Central memory CD8-positive, alpha-beta T cell (primary cell): ENCODE results near the gene CNTLN.
"Not testable (repeated sequence)": the region's sequence is repeated elsewhere in the genome, so short reads cannot be mapped to it uniquely, and the experiment has no call there.

ENCODE experiments used
- ATAC-seq: fragments of 150-1000 bp; cut with Tn5 transposase; replicated peaks from 2 replicates; pipeline ENCODE4 v1.10.0; 2022; ENCODE audit warnings: mild to moderate bottlenecking, moderate FRiP score, moderate number of reproducible peaks; ENCODE audit not compliant: poor library complexity, severe bottlenecking; ENCODE audit errors: extremely low read depth
- DNase-seq, 2 donors: peaks; one replicate each; pipeline ENCODE4 v3.0.0; 2021; ENCODE audit warnings: low spot score in 2 of 2
- H3K27ac Mint-ChIP-seq: one replicate; pipeline ENCODE4 v1.8.0; 2022; ENCODE audit warnings: low read depth, mild to moderate bottlenecking, moderate library complexity, mixed read lengths
- H3K27me3 Mint-ChIP-seq: one replicate; pipeline ENCODE4 v1.8.0; 2022; ENCODE audit warnings: mixed read lengths
- H3K36me3 Mint-ChIP-seq: one replicate; pipeline ENCODE4 v1.8.0; 2022; ENCODE audit warnings: mild to moderate bottlenecking, moderate library complexity, mixed read lengths; ENCODE audit not compliant: insufficient read depth
- H3K4me1 Mint-ChIP-seq: one replicate; pipeline ENCODE4 v1.8.0; 2022; ENCODE audit warnings: mixed read lengths
- H3K4me3 Mint-ChIP-seq: one replicate; pipeline ENCODE4 v1.8.0; 2022; ENCODE audit warnings: mild to moderate bottlenecking, moderate library complexity, mixed read lengths
- H3K9me3 Mint-ChIP-seq: one replicate; pipeline ENCODE4 v1.8.0; 2022; ENCODE audit warnings: mixed read lengths

CNTLN gene

DNA sequence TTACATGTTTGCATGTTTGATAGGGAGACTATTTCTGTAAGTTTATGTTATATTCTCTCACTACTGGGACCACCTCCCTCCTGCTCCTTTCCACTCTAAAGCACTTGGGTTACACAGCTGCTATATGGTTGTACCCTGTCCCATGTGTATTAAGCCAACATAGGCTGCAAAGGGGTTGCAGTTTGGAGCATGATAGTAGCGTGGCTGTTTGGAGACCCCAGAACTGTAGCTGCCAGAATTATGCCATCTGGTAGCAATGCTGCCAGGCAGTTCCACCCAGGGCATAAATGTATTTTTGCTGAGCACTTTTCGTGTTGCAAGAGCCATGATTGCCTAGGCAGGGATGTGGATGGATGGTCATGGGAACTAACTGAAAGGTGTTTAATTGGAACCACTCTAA lies 81.8 kb downstream of the CNTLN start:
- H3K27ac Mint-ChIP-seq, result no peak overlapping the region
- ATAC-seq (no peak), DNase-seq (no peak)
- H3K36me3 Mint-ChIP-seq, result no peaks in the 10 kb centered on the region
- no peaks in the 10 kb centered on the region for H3K27me3 Mint-ChIP-seq
- H3K4me1 Mint-ChIP-seq, result no peaks in the 10 kb centered on the region
- peaks cover 20% of the 10 kb centered on the region for H3K9me3 Mint-ChIP-seq
- no peak overlapping the region for H3K4me3 Mint-ChIP-seq

- ATAC-seq, result no peak
- Mint-ChIP-seq H3K4me1 (no peaks in the 10 kb centered on the region), H3K9me3 (peaks cover 20% of the 10 kb centered on the region), H3K36me3 (no peaks in the 10 kb centered on the region), H3K27ac (no peak overlapping the region), H3K27me3 (no peaks in the 10 kb centered on the region), H3K4me3 (no peak overlapping the region)
- no peak for DNase-seq
Measured at GRCh38 chr9:17217272-17217671, 82.4 kb downstream of the CNTLN start.

GRCh38 chr9:17219261-17219660 lies 84.4 kb downstream of the CNTLN start:
- peaks cover 5% of the 10 kb centered on the region for H3K9me3 Mint-ChIP-seq
- ATAC-seq (no peak), DNase-seq (no peak)
- H3K4me1 Mint-ChIP-seq, result no peaks in the 10 kb centered on the region
- no peak overlapping the region for H3K27ac Mint-ChIP-seq
- H3K4me3 Mint-ChIP-seq, result no peak overlapping the region
- H3K27me3 Mint-ChIP-seq, result no peaks in the 10 kb centered on the region
- H3K36me3 Mint-ChIP-seq, result no peaks in the 10 kb centered on the region

DNA sequence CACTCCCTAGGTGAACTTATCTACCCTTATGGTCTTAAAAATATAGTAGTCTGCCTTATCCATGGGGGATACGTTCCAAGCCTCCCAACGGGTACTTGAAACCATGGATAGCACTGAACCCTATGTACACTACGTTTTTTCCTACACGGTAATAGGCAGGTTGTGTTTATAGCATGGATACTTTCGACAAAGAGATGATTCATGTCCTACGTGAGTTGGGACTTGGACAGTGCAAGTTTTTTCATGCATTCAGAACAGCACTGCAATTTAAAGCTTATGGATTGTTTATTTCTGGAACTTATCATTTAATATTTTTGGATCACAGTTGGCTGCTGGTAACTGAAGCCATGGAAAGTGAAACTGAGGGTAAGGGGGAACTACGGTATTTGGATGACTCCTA lies 88.1 kb downstream of the CNTLN start:
- ATAC-seq (no peak), DNase-seq (no peak)
- H3K4me1 Mint-ChIP-seq, result no peaks in the 10 kb centered on the region
- no peaks in the 10 kb centered on the region for H3K36me3 Mint-ChIP-seq
- H3K27me3 Mint-ChIP-seq, result no peaks in the 10 kb centered on the region
- H3K9me3 Mint-ChIP-seq, result no peaks in the 10 kb centered on the region
- H3K27ac Mint-ChIP-seq, result no peak overlapping the region
- no peak overlapping the region for H3K4me3 Mint-ChIP-seq

DNA sequence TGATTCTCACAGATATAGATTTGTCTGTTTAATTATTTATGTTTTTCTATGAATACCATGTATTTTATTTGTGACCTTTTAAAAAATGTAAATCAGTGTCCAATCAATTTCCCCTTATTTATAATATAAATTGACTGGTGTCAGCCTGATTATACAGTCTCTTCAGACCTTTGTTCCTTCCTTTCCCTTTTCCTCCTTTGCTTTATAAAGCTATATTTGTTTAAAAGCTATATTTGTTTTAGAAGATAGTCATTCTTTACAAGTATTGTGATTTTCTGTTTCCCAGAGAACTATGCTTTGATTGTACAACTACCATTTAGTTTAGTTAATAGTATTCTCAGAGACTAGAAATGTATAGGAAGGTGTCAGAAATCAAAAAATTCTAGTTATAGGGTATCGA lies 90.6 kb downstream of the CNTLN start:
- no peak for ATAC-seq
- no peak overlapping the region for H3K27ac Mint-ChIP-seq
- no peaks in the 10 kb centered on the region for H3K4me1 Mint-ChIP-seq
- H3K9me3 Mint-ChIP-seq, result peaks cover 9% of the 10 kb centered on the region
- no peaks in the 10 kb centered on the region for H3K27me3 Mint-ChIP-seq
- no peaks in the 10 kb centered on the region for H3K36me3 Mint-ChIP-seq
- H3K4me3 Mint-ChIP-seq, result no peak overlapping the region
- no peak for DNase-seq

GRCh38 chr9:17229945-17230560 lies 95.2 kb downstream of the CNTLN start:
- no peaks in the 10 kb centered on the region for H3K27me3 Mint-ChIP-seq
- no peaks in the 10 kb centered on the region for H3K4me1 Mint-ChIP-seq
- peaks cover 15% of the 10 kb centered on the region for H3K9me3 Mint-ChIP-seq
- no peak overlapping the region for H3K27ac Mint-ChIP-seq
- H3K4me3 Mint-ChIP-seq, result no peak overlapping the region
- DNase-seq, result no peak
- H3K36me3 Mint-ChIP-seq, result no peaks in the 10 kb centered on the region
- ATAC-seq, result no peak

DNA sequence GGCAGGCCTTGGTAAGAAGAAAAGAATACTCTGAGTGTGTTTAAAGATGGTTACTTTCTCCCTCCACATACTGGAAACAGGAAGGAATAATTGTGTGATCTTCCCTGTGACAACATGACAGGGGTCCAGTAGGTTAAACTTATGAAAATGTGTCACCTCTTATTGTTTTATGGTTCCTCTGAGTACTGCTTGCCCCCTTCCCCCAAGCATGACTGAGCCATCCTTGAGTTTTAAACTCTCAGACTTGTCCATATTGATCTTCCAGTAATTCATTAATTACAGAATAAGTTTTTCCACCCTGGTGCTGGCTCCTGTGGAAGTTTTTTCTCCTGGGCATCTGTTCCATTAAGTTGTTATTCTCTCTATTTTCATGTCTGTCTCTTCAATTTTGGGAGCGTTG lies 95.8 kb downstream of the CNTLN start:
- Mint-ChIP-seq H3K4me3 (no peak overlapping the region), H3K9me3 (peaks cover 15% of the 10 kb centered on the region), H3K36me3 (no peaks in the 10 kb centered on the region), H3K27me3 (no peaks in the 10 kb centered on the region), H3K27ac (no peak overlapping the region), H3K4me1 (no peaks in the 10 kb centered on the region)
- DNase-seq (no peak), ATAC-seq (no peak)

- Mint-ChIP-seq H3K27ac (no peak overlapping the region), H3K27me3 (no peaks in the 10 kb centered on the region), H3K4me1 (no peaks in the 10 kb centered on the region), H3K4me3 (no peak overlapping the region), H3K36me3 (no peaks in the 10 kb centered on the region), H3K9me3 (peaks cover 11% of the 10 kb centered on the region)
- no peak for ATAC-seq
- no peak for DNase-seq
Measured at GRCh38 chr9:17236147-17236546, 101.3 kb downstream of the CNTLN start.

- DNase-seq, result no peak
- Mint-ChIP-seq H3K9me3 (peaks cover 27% of the 10 kb centered on the region), H3K36me3 (no peaks in the 10 kb centered on the region), H3K27ac (no peak overlapping the region), H3K4me1 (no peaks in the 10 kb centered on the region), H3K4me3 (no peak overlapping the region), H3K27me3 (no peaks in the 10 kb centered on the region)
- ATAC-seq, result no peak
Measured at GRCh38 chr9:17246770-17247169, 111.9 kb downstream of the CNTLN start.

GRCh38 chr9:17251100-17251499 lies 116.3 kb downstream of the CNTLN start:
- Mint-ChIP-seq H3K4me1 (no peaks in the 10 kb centered on the region), H3K4me3 (no peak overlapping the region), H3K27me3 (no peaks in the 10 kb centered on the region), H3K36me3 (no peaks in the 10 kb centered on the region), H3K27ac (no peak overlapping the region), H3K9me3 (peaks cover 13% of the 10 kb centered on the region)
- no peak for ATAC-seq
- no peak for DNase-seq

GRCh38 chr9:17268531-17269188 lies 133.8 kb downstream of the CNTLN start:
- H3K27ac Mint-ChIP-seq, DNase-seq, H3K27me3 Mint-ChIP-seq, H3K36me3 Mint-ChIP-seq, ATAC-seq, H3K4me1 Mint-ChIP-seq, H3K4me3 Mint-ChIP-seq: not testable (repeated sequence)
- peaks cover 38% of the 10 kb centered on the region for H3K9me3 Mint-ChIP-seq

- H3K4me1 Mint-ChIP-seq, result no peaks in the 10 kb centered on the region
- no peaks in the 10 kb centered on the region for H3K36me3 Mint-ChIP-seq
- H3K27me3 Mint-ChIP-seq, result no peaks in the 10 kb centered on the region
- H3K4me3 Mint-ChIP-seq, result no peak overlapping the region
- H3K27ac Mint-ChIP-seq, result no peak overlapping the region
- DNase-seq (no peak), ATAC-seq (no peak)
- peaks cover 38% of the 10 kb centered on the region for H3K9me3 Mint-ChIP-seq
Measured at GRCh38 chr9:17269799-17270198, 135.0 kb downstream of the CNTLN start.

DNA sequence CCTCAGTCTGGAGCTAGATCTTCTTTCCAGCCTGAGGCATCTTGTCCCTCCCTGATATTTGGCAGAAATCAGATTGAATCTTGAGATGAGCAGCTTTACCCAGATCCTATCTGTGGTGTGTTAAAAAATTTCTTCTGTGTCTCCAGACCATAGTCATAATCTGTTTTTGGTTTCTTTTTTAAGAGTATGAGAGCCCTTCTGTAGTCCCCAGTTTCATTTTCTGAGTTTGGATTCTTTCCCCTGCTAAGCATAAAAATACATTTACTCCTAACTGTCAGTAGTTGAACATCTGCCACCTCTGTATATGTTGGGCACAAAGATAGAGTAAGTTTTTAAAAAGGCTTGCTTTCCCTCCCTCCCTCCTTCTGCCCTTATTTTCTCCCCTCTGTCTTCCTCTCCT lies 137.7 kb downstream of the CNTLN start:
- H3K27ac Mint-ChIP-seq, result no peak overlapping the region
- no peaks in the 10 kb centered on the region for H3K36me3 Mint-ChIP-seq
- peaks cover 32% of the 10 kb centered on the region for H3K9me3 Mint-ChIP-seq
- no peaks in the 10 kb centered on the region for H3K27me3 Mint-ChIP-seq
- no peak overlapping the region for H3K4me3 Mint-ChIP-seq
- ATAC-seq (no peak), DNase-seq (no peak)
- H3K4me1 Mint-ChIP-seq, result no peaks in the 10 kb centered on the region
